Endodermal cell (in vitro differentiated cells): ENCODE results near the gene CCDC8. TPM values are rescaled to one million over a fixed set of nuclear protein-coding genes. Genes with fewer than 3 reads are reported as not detected.

Source experiments
- DNase-seq: peaks from one replicate; pipeline ENCODE4 v3.0.0-alpha.2; 2017
- H3K27ac ChIP-seq: 2 replicates; pipeline ENCODE4 v1.5.1; 2013; ENCODE audit warnings: mild to moderate bottlenecking, low read depth, low read length, moderate library complexity
- H3K27me3 ChIP-seq: 2 replicates; pipeline ENCODE4 v1.6.1; 2013; ENCODE audit warnings: mild to moderate bottlenecking, low read length, moderate library complexity; ENCODE audit not compliant: insufficient read depth, control insufficient read depth, poor library complexity, severe bottlenecking
- H3K36me3 ChIP-seq: 2 replicates; pipeline ENCODE4 v1.7.0; 2013; ENCODE audit warnings: mild to moderate bottlenecking, low read length, moderate library complexity; ENCODE audit not compliant: control insufficient read depth, insufficient read depth
- H3K4me1 ChIP-seq: one replicate; pipeline ENCODE4 v1.7.0; 2013; ENCODE audit warnings: low read length; ENCODE audit not compliant: control insufficient read depth, insufficient read depth
- H3K4me3 ChIP-seq: 2 replicates; pipeline ENCODE4 v1.5.1; 2013; ENCODE audit warnings: mild to moderate bottlenecking, low read length, moderate library complexity
- H3K9ac ChIP-seq: 2 replicates; pipeline ENCODE4 v1.6.1; 2013; ENCODE audit warnings: mild to moderate bottlenecking, low read length, moderate library complexity; ENCODE audit not compliant: poor library complexity, severe bottlenecking; ENCODE audit errors: extremely low read depth
- H3K9me3 ChIP-seq: 2 replicates; pipeline ENCODE4 v1.6.1; 2013; ENCODE audit warnings: mild to moderate bottlenecking, low read length, moderate library complexity; ENCODE audit not compliant: control insufficient read depth
- H3K27ac Mint-ChIP-seq: 2 replicates; pipeline ENCODE4 v1.8.0; 2020; ENCODE audit warnings: mixed read lengths
- H3K27me3 Mint-ChIP-seq: 2 replicates; pipeline ENCODE4 v1.8.0; 2021; ENCODE audit warnings: mild to moderate bottlenecking, mixed read lengths; ENCODE audit not compliant: insufficient read depth
- H3K36me3 Mint-ChIP-seq: 2 replicates; pipeline ENCODE4 v1.8.0; 2020; ENCODE audit warnings: low read depth, mixed read lengths
- H3K4me1 Mint-ChIP-seq: 2 replicates; pipeline ENCODE4 v1.8.0; 2020; ENCODE audit warnings: mixed read lengths
- H3K4me3 Mint-ChIP-seq: 2 replicates; pipeline ENCODE4 v1.8.0; 2020; ENCODE audit warnings: mild to moderate bottlenecking, moderate library complexity, mixed read lengths
- H3K9me3 Mint-ChIP-seq: 2 replicates; pipeline ENCODE4 v1.8.0; 2020; ENCODE audit warnings: mild to moderate bottlenecking, mixed read lengths
- WGBS, 2 experiments: methylation state at CpG; one replicate each; pipeline versions ENCODE4 v1.1.5 to v1.1.7; 2013; ENCODE audit warnings: missing lambda C conversion rate in 2 of 2, mixed read lengths in 1 of 2; ENCODE audit not compliant: insufficient coverage in 1 of 2, insufficient read length in 1 of 2; 5-methylcytosine and 5-hydroxymethylcytosine counted together
- total RNA-seq, 2 donors: library from RNA; stranded (reverse); fragmentation: NEBNext Ultra II Directional in 1 of 2; extraction: Animal tissue kit (Norgen Biotek cat#: 25700) in 1 of 2; gene quantifications; 2 replicates in 1 of 2; 3 replicates in 1 of 2; pipeline ENCODE4 v1.2.1, GENCODE V29; 2021
- TF ChIP-seq, protein P1 (sequence below): fragments of 200-600 bp; sonication (generic); conservative IDR thresholded peaks from 2 replicates; pipeline ENCODE4 v1.5.0; 2021; ENCODE audit warnings: antibody characterized with exemption, mild to moderate bottlenecking

Gene CCDC8
- total RNA-seq, 2 donors from 2014 or later: 27.5 to 30.5 TPM

GRCh38 chr19:46453661-46454060 is 40.3 kb upstream of the CCDC8 start:
- TF ChIP-seq, protein P1, sequence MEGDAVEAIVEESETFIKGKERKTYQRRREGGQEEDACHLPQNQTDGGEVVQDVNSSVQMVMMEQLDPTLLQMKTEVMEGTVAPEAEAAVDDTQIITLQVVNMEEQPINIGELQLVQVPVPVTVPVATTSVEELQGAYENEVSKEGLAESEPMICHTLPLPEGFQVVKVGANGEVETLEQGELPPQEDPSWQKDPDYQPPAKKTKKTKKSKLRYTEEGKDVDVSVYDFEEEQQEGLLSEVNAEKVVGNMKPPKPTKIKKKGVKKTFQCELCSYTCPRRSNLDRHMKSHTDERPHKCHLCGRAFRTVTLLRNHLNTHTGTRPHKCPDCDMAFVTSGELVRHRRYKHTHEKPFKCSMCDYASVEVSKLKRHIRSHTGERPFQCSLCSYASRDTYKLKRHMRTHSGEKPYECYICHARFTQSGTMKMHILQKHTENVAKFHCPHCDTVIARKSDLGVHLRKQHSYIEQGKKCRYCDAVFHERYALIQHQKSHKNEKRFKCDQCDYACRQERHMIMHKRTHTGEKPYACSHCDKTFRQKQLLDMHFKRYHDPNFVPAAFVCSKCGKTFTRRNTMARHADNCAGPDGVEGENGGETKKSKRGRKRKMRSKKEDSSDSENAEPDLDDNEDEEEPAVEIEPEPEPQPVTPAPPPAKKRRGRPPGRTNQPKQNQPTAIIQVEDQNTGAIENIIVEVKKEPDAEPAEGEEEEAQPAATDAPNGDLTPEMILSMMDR: no peak
- Mint-ChIP-seq H3K4me1 (no peaks in the 10 kb centered on the region), H3K4me3 (no peak overlapping the region)

GRCh38 chr19:46452186-46452585 is 38.8 kb upstream of the CCDC8 start:
- Mint-ChIP-seq H3K27me3 (peaks cover 2% of the 10 kb centered on the region), H3K36me3 (peaks cover 4% of the 10 kb centered on the region), H3K27ac (no peak overlapping the region), H3K9me3 (peaks cover 11% of the 10 kb centered on the region), H3K4me3 (no peak overlapping the region), H3K4me1 (no peaks in the 10 kb centered on the region)
- Histone ChIP-seq H3K27me3 (no peaks in the 10 kb centered on the region), H3K27ac (no peak overlapping the region), H3K9ac (no peak overlapping the region), H3K4me1 (no peaks in the 10 kb centered on the region), H3K36me3 (no peaks in the 10 kb centered on the region), H3K9me3 (peaks cover 9% of the 10 kb centered on the region), H3K4me3 (no peak overlapping the region)
- TF ChIP-seq, protein P1: no peak
- 65 to 67% methylated on average over 4 of the region's 4 CpGs for WGBS, 2 experiments
- no peak for DNase-seq

More at GRCh38 chr19:46453661-46454060, 40.3 kb upstream of the CCDC8 start:
- Mint-ChIP-seq H3K36me3 (peaks cover 4% of the 10 kb centered on the region), H3K27ac (no peak overlapping the region), H3K27me3 (peaks cover 2% of the 10 kb centered on the region), H3K9me3 (peaks cover 11% of the 10 kb centered on the region)
- no peak for DNase-seq
- no peaks in the 10 kb centered on the region for H3K4me1 ChIP-seq
- WGBS, 2 experiments: 85 to 93% methylated on average over 6 of the region's 6 CpGs
- no peak overlapping the region for H3K27ac ChIP-seq
- H3K4me3 ChIP-seq: no peak overlapping the region
- no peaks in the 10 kb centered on the region for H3K27me3 ChIP-seq
- H3K36me3 ChIP-seq: no peaks in the 10 kb centered on the region
- no peak overlapping the region for H3K9ac ChIP-seq
- H3K9me3 ChIP-seq: peaks cover 9% of the 10 kb centered on the region

- WGBS, 2 experiments: 86 to 93% methylated on average over 4 to 6 of the region's 6 CpGs
- Mint-ChIP-seq H3K36me3 (peaks cover 4% of the 10 kb centered on the region), H3K27ac (no peak overlapping the region), H3K4me1 (no peaks in the 10 kb centered on the region), H3K27me3 (peaks cover 2% of the 10 kb centered on the region), H3K9me3 (peaks cover 11% of the 10 kb centered on the region), H3K4me3 (no peak overlapping the region)
- H3K27me3 ChIP-seq: no peaks in the 10 kb centered on the region
- H3K9me3 ChIP-seq: peaks cover 9% of the 10 kb centered on the region
- H3K9ac ChIP-seq: no peak overlapping the region
- no peak overlapping the region for H3K27ac ChIP-seq
- no peaks in the 10 kb centered on the region for H3K36me3 ChIP-seq
- TF ChIP-seq, protein P1: no peak
- no peak overlapping the region for H3K4me3 ChIP-seq
- no peak for DNase-seq
- no peaks in the 10 kb centered on the region for H3K4me1 ChIP-seq
These were observed 38.0 kb upstream of the CCDC8 start for GRCh38 chr19:46451352-46451751.
